Hypothalamus (tissue), 51 donors: ENCODE results near the gene BRD3OS.
A peak's percentile ranks its signal among the peaks of the same experiment; 100 is the strongest.

Experiments used
- DNase-seq, 51 donors: peaks; one replicate each; lab custom pipeline; 2025; lab: John Stamatoyannopoulos, UW

Gene BRD3OS

GRCh38 chr9:134048582-134048968 lies 23.3 kb downstream of the BRD3OS start:
- no peak for DNase-seq

- DNase-seq = peak in 8 of 51 donors; percentile 16 to 35 (median 21)
Measured at GRCh38 chr9:134049236-134049635, 24.0 kb downstream of the BRD3OS start.

GRCh38 chr9:134049772-134050588 lies 24.7 kb downstream of the BRD3OS start:
- no peak for DNase-seq

- DNase-seq = no peak
Measured at GRCh38 chr9:134050726-134051125, 25.4 kb downstream of the BRD3OS start.

GRCh38 chr9:134051319-134051718 lies 26.0 kb downstream of the BRD3OS start:
- no peak for DNase-seq

GRCh38 chr9:134052491-134052890 lies 27.2 kb downstream of the BRD3OS start:
- DNase-seq = no peak

- no peak for DNase-seq
Measured at GRCh38 chr9:134052941-134053340, 27.7 kb downstream of the BRD3OS start.

- no peak for DNase-seq
Measured at GRCh38 chr9:134053401-134053871, 28.2 kb downstream of the BRD3OS start.

GRCh38 chr9:134053941-134054761 lies 28.9 kb downstream of the BRD3OS start:
- DNase-seq = no peak

GRCh38 chr9:134054891-134055811 lies 29.9 kb downstream of the BRD3OS start:
- no peak for DNase-seq

- DNase-seq = peak in 42 of 51 donors; percentile 18 to 84 (median 62)
Measured at GRCh38 chr9:134055981-134056461, 30.7 kb downstream of the BRD3OS start.

- no peak for DNase-seq
Measured at GRCh38 chr9:134056483-134057306, 31.4 kb downstream of the BRD3OS start.

GRCh38 chr9:134057307-134057657 lies 32.0 kb downstream of the BRD3OS start:
- DNase-seq = no peak

- no peak for DNase-seq
Measured at GRCh38 chr9:134057751-134058701, 32.7 kb downstream of the BRD3OS start.

GRCh38 chr9:134058716-134059115 lies 33.4 kb downstream of the BRD3OS start:
- DNase-seq = no peak

GRCh38 chr9:134059188-134059641 lies 33.9 kb downstream of the BRD3OS start:
- DNase-seq = no peak

GRCh38 chr9:134059661-134060395 lies 34.5 kb downstream of the BRD3OS start:
- peak in 6 of 51 donors; percentile 6 to 41 (median 28) for DNase-seq

- DNase-seq = no peak
Measured at GRCh38 chr9:134060546-134060945, 35.3 kb downstream of the BRD3OS start.
